MV-4-11 (cell line): ENCODE data around the gene HSPB6.
A peak's percentile ranks its signal among the peaks of the same experiment; 100 is the strongest.

ENCODE experiments used
- DNase-seq: peaks from one replicate; lab custom pipeline; 2025; lab: John Stamatoyannopoulos, UW

The HSPB6 gene

DNA sequence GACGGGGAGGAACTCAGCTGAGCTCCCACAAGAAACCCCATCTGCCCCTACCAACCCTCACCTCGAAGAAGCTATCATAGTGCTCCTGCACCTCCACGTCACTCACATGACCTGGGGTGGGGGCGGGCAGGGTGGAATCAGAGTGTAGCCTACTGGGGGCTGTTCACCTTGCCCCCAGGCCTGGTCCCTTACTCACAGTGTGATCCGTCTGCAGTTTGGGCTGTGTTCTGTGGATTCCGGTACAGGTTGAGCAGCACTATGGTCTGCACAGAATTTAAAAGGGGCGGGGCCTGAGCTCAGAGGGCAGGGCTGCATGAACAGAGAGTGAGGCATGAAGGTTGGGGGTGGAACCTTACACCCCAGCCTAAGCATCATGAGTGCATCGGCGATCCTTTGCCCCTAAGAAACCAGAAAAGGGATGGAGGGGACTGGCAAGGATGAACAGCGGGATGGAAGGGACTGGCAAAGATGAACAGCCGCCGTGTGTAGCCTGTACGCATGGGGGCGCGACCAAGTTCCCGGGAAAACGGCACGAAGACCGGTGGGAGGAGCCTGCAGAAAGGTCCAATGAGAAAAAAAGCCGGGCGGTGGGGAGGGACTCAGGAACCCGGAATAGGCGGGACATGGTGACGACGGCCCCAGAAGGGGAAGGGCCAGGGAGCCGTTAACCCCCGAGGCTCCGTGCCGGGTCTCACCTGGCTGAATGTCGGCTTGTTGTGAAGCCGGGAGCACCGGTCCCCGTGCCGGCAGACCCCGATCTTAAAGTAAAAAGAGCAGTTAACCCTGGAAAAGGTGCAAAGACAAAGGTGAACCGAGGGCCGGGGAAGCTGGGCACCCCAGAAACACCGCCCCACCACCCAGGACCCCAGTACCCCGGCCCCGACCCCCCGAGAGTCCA lies 12.2 kb downstream of the HSPB6 start:
- DNase-seq: peak; percentile 97

DNA sequence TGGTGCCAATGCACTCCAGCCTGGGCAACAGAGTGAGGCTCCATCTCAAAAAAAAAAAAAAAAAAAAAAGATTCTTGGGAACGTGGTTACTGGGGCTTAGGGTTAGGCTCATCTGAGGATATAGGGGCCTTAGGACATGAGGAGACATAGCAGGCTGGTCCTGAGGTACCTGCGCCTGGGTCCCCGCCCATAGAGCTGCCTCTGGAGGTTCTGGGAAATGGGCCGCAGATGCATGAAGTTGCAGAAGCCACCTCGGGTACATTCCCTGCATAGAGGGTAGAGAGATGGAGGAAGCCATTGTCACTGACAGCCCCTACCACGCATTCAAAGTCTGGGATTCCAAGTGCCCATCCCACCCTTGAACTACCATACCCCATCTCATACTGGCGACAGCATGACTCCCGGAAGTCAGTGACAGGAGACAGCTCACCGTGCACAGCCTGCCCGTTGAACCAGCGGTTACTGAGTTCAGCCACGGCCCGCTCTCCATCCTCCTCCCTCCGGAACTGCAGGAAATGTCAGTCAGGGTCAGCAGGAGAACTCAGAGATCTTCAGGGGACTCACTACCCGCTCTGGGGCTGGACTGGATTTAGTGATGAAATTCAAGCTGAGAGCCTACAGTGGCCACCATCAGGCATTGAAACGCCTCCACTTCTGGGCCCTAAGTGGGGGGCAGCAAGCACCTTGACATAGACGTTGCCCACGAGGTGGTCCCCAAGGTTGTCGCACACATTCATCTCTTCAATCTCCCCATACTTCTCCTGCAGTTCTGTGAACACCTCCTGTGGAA lies 13.0 kb downstream of the HSPB6 start:
- no peak for DNase-seq

- DNase-seq: peak; percentile 93
Measured at GRCh38 chr19:35742121-35742724, 14.6 kb downstream of the HSPB6 start, which contains the start of gene IGFLR1. TSS of gene IGFLR1 (minus strand) at chr19:35742452. CDS start at chr19:35741180, 1,272 bp downstream.

DNA sequence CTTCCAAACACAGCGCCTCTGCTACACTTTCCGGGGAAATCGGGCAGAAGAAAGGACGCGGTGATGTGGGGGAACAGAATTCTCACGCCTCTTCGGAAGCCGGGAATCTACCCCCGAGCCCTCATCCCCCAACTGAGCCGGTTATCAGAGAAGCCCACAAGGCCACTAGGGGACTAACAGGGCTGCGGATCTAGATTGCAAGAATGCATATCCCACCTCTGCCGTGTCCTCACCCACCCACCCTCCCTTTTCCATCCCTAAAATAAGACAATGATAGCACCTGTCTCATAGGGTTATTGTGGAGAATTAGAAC lies 15.7 kb downstream of the HSPB6 start:
- DNase-seq: no peak

GRCh38 chr19:35740423-35741202 lies 16.2 kb downstream of the HSPB6 start:
- DNase-seq: peak; percentile 99

- no peak for DNase-seq
Measured at GRCh38 chr19:35740108-35740422, 16.8 kb downstream of the HSPB6 start.

DNA sequence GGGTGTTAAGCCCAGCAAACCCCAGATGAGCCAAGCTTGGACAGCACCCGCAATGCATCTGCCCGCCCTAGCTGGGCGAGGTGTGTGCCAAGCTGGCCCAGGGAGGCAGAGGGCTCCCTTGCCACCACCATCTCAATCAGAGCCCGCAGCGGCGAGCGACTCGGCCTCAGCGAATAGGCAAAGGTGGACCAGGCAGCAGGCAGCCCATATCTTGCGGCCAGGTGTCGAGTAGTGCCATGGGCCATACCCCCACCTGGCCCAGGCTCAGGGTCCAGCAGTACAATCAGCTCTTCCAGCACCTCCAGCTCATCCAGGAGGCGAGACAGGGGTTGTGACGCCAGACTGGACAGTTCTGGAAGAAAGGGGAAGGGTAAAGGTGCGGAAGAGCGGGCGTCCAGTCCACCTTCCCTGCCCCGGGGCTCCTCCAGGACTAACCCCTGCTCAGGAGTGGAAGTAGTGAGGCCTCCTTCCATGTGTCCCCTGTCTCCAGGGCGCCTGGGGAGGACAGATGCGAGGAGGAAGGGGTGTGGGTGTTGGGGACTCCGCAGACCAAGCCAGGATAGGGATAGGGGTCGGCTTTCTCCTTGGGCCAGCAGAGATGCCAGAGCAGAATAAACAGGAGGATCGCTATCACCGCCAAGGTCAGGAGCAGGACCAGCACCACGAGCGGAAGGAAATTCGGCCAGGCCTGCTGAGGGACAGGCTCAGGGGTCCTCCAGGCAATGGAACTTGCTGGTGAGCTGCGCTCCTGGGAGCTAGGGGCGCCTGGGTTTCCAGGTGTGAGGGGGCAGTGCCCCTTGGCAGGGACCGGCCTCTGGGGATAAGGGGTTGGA lies 17.3 kb downstream of the HSPB6 start:
- DNase-seq: no peak

DNA sequence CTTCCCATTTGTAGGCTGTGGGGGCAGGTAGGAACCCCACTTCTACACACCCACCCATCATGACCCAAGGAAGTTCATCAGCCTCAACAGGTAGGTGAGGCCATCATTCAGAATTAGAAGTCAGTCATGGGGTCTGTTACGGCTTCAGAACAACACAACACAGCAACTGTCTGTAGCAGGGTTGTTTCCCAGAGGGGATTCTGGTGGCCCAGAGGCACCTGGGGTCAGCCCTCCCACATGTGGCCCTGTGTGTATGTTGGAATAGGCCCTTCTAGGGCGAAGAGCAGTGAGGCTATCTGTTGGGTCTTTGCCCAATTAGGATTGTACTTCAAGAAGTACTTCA lies 18.0 kb downstream of the HSPB6 start:
- DNase-seq: no peak

DNA sequence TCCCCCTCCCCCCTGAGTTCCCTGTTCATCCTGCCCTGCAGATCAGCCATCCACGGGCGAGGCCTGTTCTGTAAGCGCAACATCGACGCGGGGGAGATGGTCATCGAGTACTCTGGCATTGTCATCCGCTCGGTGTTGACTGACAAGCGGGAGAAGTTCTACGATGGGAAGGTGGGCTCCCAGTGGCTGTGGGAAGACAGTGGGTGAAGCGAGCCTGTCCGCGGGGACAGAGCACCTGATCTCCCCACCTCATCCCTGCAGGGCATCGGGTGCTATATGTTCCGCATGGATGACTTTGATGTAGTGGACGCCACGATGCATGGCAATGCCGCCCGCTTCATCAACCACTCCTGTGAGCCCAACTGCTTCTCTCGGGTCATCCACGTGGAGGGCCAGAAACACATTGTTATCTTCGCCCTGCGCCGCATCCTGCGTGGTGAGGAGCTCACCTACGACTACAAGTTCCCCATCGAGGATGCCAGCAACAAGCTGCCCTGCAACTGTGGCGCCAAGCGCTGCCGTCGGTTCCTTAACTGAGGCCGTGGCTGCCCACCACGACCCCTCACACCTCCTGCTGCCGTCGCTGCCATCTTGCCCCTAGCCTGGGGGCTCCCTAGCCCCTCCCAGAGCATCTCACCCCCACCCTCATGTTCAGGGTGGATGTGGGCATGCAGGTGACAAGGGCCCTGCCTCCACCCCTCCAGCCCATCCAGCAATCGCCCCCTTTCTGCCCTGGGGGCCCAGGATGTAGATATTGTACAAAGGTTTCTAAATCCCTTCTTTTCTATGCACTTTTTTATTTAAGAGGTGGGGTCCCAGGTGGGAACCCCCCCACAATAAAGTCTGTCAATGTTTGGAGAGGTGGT lies 18.6 kb downstream of the HSPB6 start:
- DNase-seq: no peak

GRCh38 chr19:35736913-35737886 lies 19.6 kb downstream of the HSPB6 start:
- DNase-seq: no peak

- DNase-seq: no peak
Measured at GRCh38 chr19:35734889-35735288, 21.9 kb downstream of the HSPB6 start.

- no peak for DNase-seq
Measured at GRCh38 chr19:35734273-35734672, 22.6 kb downstream of the HSPB6 start.

DNA sequence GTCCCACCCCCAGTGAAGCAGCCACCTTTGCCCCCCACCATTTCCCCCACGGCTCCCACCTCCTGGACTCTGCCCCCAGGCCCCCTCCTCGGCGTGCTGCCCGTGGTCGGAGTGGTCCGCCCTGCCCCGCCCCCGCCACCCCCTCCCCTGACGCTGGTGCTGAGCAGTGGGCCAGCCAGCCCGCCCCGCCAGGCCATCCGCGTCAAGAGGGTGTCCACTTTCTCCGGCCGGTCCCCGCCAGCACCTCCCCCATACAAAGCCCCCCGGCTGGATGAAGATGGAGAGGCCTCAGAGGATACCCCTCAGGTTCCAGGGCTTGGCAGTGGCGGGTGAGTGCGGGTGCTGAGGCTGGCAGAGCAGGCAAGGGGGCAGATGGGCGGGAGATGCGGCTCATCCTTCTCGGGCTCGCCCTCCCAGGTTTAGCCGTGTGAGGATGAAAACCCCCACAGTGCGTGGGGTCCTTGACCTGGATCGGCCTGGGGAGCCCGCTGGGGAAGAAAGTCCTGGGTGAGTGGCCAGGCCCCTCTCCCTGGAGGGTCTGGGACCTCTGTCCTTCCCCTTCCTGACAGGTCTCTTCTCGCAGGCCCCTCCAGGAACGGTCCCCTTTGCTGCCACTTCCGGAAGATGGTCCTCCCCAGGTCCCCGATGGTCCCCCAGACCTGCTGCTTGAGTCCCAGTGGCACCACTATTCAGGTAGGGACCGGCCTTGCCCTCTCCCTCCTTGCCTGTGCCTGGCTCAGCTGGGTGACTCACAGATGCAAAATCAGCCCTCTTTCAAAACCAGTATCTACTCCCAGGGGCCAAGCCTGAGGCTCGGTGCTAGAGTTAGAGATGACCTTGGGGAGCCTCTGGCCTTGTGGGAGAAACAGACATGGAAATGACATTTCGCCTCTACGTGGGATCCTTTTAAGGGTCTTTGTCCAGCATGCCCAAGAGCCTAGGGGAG lies 23.4 kb downstream of the HSPB6 start:
- DNase-seq: no peak

DNA sequence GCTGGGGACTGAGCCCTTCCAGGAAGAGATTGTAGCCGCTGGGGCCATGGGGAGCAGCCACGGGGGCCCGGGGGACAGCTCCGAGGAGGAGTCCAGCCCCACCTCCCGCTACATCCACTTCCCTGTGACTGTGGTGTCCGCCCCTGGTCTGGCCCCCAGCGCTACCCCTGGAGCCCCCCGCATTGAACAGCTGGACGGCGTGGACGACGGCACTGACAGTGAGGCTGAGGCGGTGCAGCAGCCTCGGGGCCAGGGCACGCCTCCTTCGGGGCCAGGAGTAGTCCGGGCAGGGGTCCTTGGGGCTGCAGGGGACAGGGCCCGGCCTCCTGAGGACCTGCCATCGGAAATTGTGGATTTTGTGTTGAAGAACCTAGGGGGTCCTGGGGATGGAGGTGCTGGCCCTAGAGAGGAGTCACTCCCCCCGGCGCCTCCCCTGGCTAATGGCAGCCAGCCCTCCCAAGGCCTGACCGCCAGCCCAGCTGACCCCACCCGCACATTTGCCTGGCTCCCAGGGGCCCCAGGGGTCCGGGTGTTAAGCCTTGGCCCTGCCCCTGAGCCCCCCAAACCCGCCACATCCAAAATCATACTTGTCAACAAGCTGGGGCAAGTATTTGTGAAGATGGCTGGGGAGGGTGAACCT lies 24.2 kb downstream of the HSPB6 start:
- DNase-seq: no peak

GRCh38 chr19:35731779-35732405 lies 24.9 kb downstream of the HSPB6 start:
- DNase-seq: no peak

GRCh38 chr19:35731353-35731752 lies 25.5 kb downstream of the HSPB6 start:
- DNase-seq: no peak

GRCh38 chr19:35730326-35730725 lies 26.5 kb downstream of the HSPB6 start:
- no peak for DNase-seq
